HEK293 (cell line): ENCODE measurements around the gene CDC20.

Experiments used
- CTCF ChIA-PET: fragments of 350-600 bp; formaldehyde crosslinking; extraction: SDS; loops from one replicate; lab custom pipeline; 2021; ENCODE audit warnings: antibody characterized with exemption; lab: Yijun Ruan, JAX
- POLR2A ChIA-PET: fragments of 300-600 bp; formaldehyde crosslinking; extraction: SDS; loops from one replicate; lab custom pipeline; 2020; ENCODE audit warnings: antibody characterized with exemption, inconsistent platforms; lab: Yijun Ruan, JAX
- H3K27ac ChIP-seq: fragments of 200-500 bp; sonication (Bioruptor generic); 2 replicates; pipeline ENCODE4 v1.5.1; 2014; ENCODE audit warnings: low read depth, low read length, control low read depth, inconsistent platforms; ENCODE audit errors: extremely low read depth
- H3K36me3 ChIP-seq, 2 experiments: fragments of 200-500 bp in 1 of 2; sonication (Bioruptor generic) in 1 of 2; 1 replicate in 1 of 2; 2 replicates in 1 of 2; pipeline ENCODE4 v1.5.1; 2014 to 2017; ENCODE audit warnings: inconsistent platforms in 2 of 2, low read length in 2 of 2; ENCODE audit not compliant: control insufficient read depth in 2 of 2, insufficient read depth in 1 of 2
- H3K4me1 ChIP-seq: fragments of 200-500 bp; sonication (Bioruptor generic); 2 replicates; pipeline ENCODE4 v1.5.1; 2014; ENCODE audit warnings: mild to moderate bottlenecking, low read length, inconsistent platforms; ENCODE audit not compliant: control insufficient read depth, insufficient read depth
- H3K4me3 ChIP-seq: 2 replicates; pipeline ENCODE4 v1.5.1; 2011; ENCODE audit warnings: low read depth, mild to moderate bottlenecking, control low read depth, low read length, moderate library complexity
- H3K9me3 ChIP-seq: fragments of 200-500 bp; sonication (Bioruptor generic); 2 replicates; pipeline ENCODE4 v1.5.1; 2014; ENCODE audit warnings: low read depth, low read length, inconsistent platforms; ENCODE audit not compliant: control insufficient read depth, insufficient read depth
- FEZF1 ChIP-seq: fragments of 450-650 bp; formaldehyde crosslinking; IDR thresholded peaks from 2 replicates; pipeline ENCODE4 v1.5.1; 2016; ENCODE audit warnings: missing biosample characterization, missing genetic modification characterization
- HIC1 ChIP-seq: fragments of 450-650 bp; formaldehyde crosslinking; IDR thresholded peaks from 2 replicates; pipeline ENCODE4 v1.5.1; 2016; ENCODE audit warnings: missing biosample characterization, missing genetic modification characterization
- HOXD13 ChIP-seq: sonication (generic); formaldehyde crosslinking; IDR thresholded peaks from 2 replicates; pipeline ENCODE4 v1.8.0; 2022; ENCODE audit warnings: missing genetic modification reagents, borderline replicate concordance
- KLF1 ChIP-seq: fragments of 450-650 bp; formaldehyde crosslinking; IDR thresholded peaks from 2 replicates; pipeline ENCODE4 v1.5.1; 2016; ENCODE audit warnings: missing biosample characterization, missing genetic modification characterization
- PRDM1 ChIP-seq: fragments of 450-650 bp; formaldehyde crosslinking; IDR thresholded peaks from 2 replicates; pipeline ENCODE4; 2016; ENCODE audit warnings: missing biosample characterization, missing genetic modification characterization
- SP2 ChIP-seq: fragments of 450-650 bp; formaldehyde crosslinking; IDR thresholded peaks from 2 replicates; pipeline ENCODE4 v1.5.1; 2016; ENCODE audit warnings: missing biosample characterization, missing genetic modification characterization
- TSHZ1 ChIP-seq: fragments of 450-650 bp; formaldehyde crosslinking; IDR thresholded peaks from 2 replicates; pipeline ENCODE4 v1.5.1; 2016; ENCODE audit warnings: missing biosample characterization, missing genetic modification characterization, borderline replicate concordance
- ZBTB44 ChIP-seq: fragments of 450-650 bp; IDR thresholded peaks from 2 replicates; pipeline ENCODE4 v1.5.1; 2018; ENCODE audit warnings: missing biosample characterization, mild to moderate bottlenecking, missing genetic modification characterization
- ZNF132 ChIP-seq: fragments of 450-650 bp; formaldehyde crosslinking; IDR thresholded peaks from 2 replicates; pipeline ENCODE4 v1.5.1; 2017; ENCODE audit warnings: missing biosample characterization, missing genetic modification characterization, borderline replicate concordance
- ZNF23 ChIP-seq: fragments of 450-650 bp; formaldehyde crosslinking; IDR thresholded peaks from 2 replicates; pipeline ENCODE4 v1.5.1; 2016; ENCODE audit warnings: missing biosample characterization, missing genetic modification characterization, borderline replicate concordance
- ZNF366 ChIP-seq: fragments of 450-650 bp; formaldehyde crosslinking; conservative IDR thresholded peaks from 2 replicates; pipeline ENCODE4 v1.5.1; 2016; ENCODE audit warnings: missing biosample characterization, missing genetic modification characterization
- ZNF510 ChIP-seq: fragments of 450-650 bp; formaldehyde crosslinking; IDR thresholded peaks from 2 replicates; pipeline ENCODE4 v1.5.1; 2018; ENCODE audit warnings: mild to moderate bottlenecking, missing genetic modification characterization, missing biosample characterization; ENCODE audit not compliant: insufficient replicate concordance
- ZNF513 ChIP-seq: fragments of 450-650 bp; IDR thresholded peaks from 2 replicates; pipeline ENCODE4 v1.5.1; 2018; ENCODE audit warnings: missing biosample characterization, missing genetic modification characterization
- ZNF544 ChIP-seq: fragments of 450-650 bp; formaldehyde crosslinking; IDR thresholded peaks from 2 replicates; pipeline ENCODE4 v1.5.0; 2017; ENCODE audit warnings: missing biosample characterization, missing genetic modification characterization
- ZNF585B ChIP-seq: fragments of 450-650 bp; formaldehyde crosslinking; IDR thresholded peaks from 2 replicates; pipeline ENCODE4 v1.5.1; 2016; ENCODE audit warnings: missing biosample characterization, missing genetic modification characterization
- ZSCAN18 ChIP-seq: fragments of 450-650 bp; formaldehyde crosslinking; IDR thresholded peaks from 2 replicates; pipeline ENCODE4 v1.5.1; 2016; ENCODE audit warnings: missing biosample characterization, missing genetic modification characterization

The CDC20 gene

GRCh38 chr1:43319766-43320165 is 39.0 kb upstream of the CDC20 start:
- TF ChIP-seq TSHZ1, result no peak
- no peak for TF ChIP-seq PRDM1
- no peak for TF ChIP-seq SP2 (tag by site-specific recombination)
- TF ChIP-seq HIC1, result no peak
- TF ChIP-seq ZNF585B (tag by site-specific recombination), result no peak
- no peak for TF ChIP-seq ZNF544
- no peak for TF ChIP-seq HOXD13 (CRISPR knock-in tag)
- TF ChIP-seq ZNF366 (tag by site-specific recombination), result no peak
- no peak for TF ChIP-seq ZNF510 (tag by site-specific recombination)
- no peak for TF ChIP-seq ZBTB44
- TF ChIP-seq ZNF132 (tag by site-specific recombination), result no peak
- no peak for TF ChIP-seq KLF1
- TF ChIP-seq ZNF513, result no peak
- TF ChIP-seq ZNF23 (tag by site-specific recombination), result no peak
- no peak for TF ChIP-seq FEZF1
- no peak for TF ChIP-seq ZSCAN18 (tag by site-specific recombination)
- ChIA-PET POLR2A (no interaction called here), CTCF (no interaction called here)
- Histone ChIP-seq H3K4me3 (no peak overlapping the region), H3K4me1 (no peaks in the 10 kb centered on the region), H3K27ac (no peak overlapping the region), H3K36me3 (no peaks in the 10 kb centered on the region), H3K9me3 (no peaks in the 10 kb centered on the region)
